ENCODE measurements around the gene CDRT4. TPM values are rescaled to one million over a fixed set of nuclear protein-coding genes. Genes with fewer than 3 reads are reported as not detected.

The CDRT4 gene
- total RNA-seq, 1 experiment from 2014 or later, result 6.2 TPM

GRCh38 chr17:15386083-15386482 lies 81.3 kb downstream of the CDRT4 start:
- H3K27me3 ChIP-seq (ENCODE audit: insufficient read depth, low read length), result peaks cover 5% of the 10 kb centered on the region; the same call in 1 of the 2 replicates
- POLR2A ChIA-PET, result no interaction called here
- TF ChIP-seq SP1 (IDR thresholded peaks at IDR 0.05; ENCODE audit: low read depth), result no peak
- no peak for TF ChIP-seq RAD21 (IDR thresholded peaks at IDR 0.05; ENCODE audit: low read depth)
- no peak for TF ChIP-seq EGR1 (IDR thresholded peaks at IDR 0.05; ENCODE audit: low read depth)
- no peak for TF ChIP-seq SIN3A (IDR thresholded peaks at IDR 0.05; ENCODE audit: low read depth)
- no peak for TF ChIP-seq JUND (IDR thresholded peaks at IDR 0.05)
- TF ChIP-seq POLR2AphosphoS5 (IDR thresholded peaks at IDR 0.05; ENCODE audit: low read depth, low read length), result no peak
- no peak for TF ChIP-seq EZH2 (IDR thresholded peaks at IDR 0.05)
- TF ChIP-seq POLR2A (IDR thresholded peaks at IDR 0.05; ENCODE audit: borderline replicate concordance, extremely low read depth, insufficient read depth, insufficient read length), result no peak
- TF ChIP-seq REST (IDR thresholded peaks at IDR 0.05; ENCODE audit: low read depth), result no peak
- no peak for TF ChIP-seq SRF (IDR thresholded peaks at IDR 0.05; ENCODE audit: low read depth)
- TF ChIP-seq MAX (IDR thresholded peaks at IDR 0.05), result no peak
- no peak for TF ChIP-seq FOSL1 (IDR thresholded peaks at IDR 0.05; ENCODE audit: low read depth)
- no peak for TF ChIP-seq TCF7L2 (IDR thresholded peaks at IDR 0.05; ENCODE audit: borderline replicate concordance, extremely low read depth, insufficient read depth, insufficient read length)
- no peak for TF ChIP-seq CBX3 (IDR thresholded peaks at IDR 0.05; ENCODE audit: low read depth)
- no peak for TF ChIP-seq EZH2phosphoT487 (IDR thresholded peaks at IDR 0.05; ENCODE audit: borderline replicate concordance)
- H3K4me2 ChIP-seq (ENCODE audit: low read length), result no peak overlapping the region
- no peak overlapping the region for H3K27ac ChIP-seq (ENCODE audit: low read depth, low read length)
- H3K79me2 ChIP-seq (ENCODE audit: insufficient read depth, low read length), result no peaks in the 10 kb centered on the region
- CTCF ChIA-PET, result no interaction called here
- H3K4me3 ChIP-seq (replicated peaks in 1 of 2; ENCODE audit: low read depth in 1 of 2, low read length in 2 of 2), result no peak overlapping the region
- no peaks in the 10 kb centered on the region for H3K9me2 ChIP-seq (ENCODE audit: insufficient read depth)
- intact Hi-C loops (cut with micrococcal nuclease), result no loop called here
- no peaks in the 10 kb centered on the region for H3K4me1 ChIP-seq (ENCODE audit: control insufficient read depth in 1 of 2, insufficient read depth in 2 of 2, low read length in 2 of 2)
- H3K9ac ChIP-seq (ENCODE audit: low read length), result no peak overlapping the region
- BruUV-seq (replicated peaks), result no TSS peak
- no peaks in the 10 kb centered on the region for H3K36me3 ChIP-seq (ENCODE audit: control insufficient read depth in 1 of 2, insufficient read depth in 2 of 2, low read length in 2 of 2)
- H2AFZ ChIP-seq (ENCODE audit: low read depth, low read length, poor library complexity, severe bottlenecking), result no peak overlapping the region
- no peaks in the 10 kb centered on the region for H4K20me1 ChIP-seq (ENCODE audit: insufficient read depth)
- ATAC-seq (no peak), DNase-seq (ENCODE audit: low read depth, low spot score) (no peak)
- RAD21 ChIA-PET (ENCODE audit: low non-redundant PET in 1 of 2, low total read pairs in 2 of 2, uncharacterized antibody in 2 of 2, unreplicated experiment in 2 of 2), result no interaction called here
- H3K9me3 ChIP-seq (ENCODE audit: control insufficient read depth in 1 of 2, insufficient read depth in 1 of 2, low read depth in 1 of 2, low read length in 2 of 2), result no peaks in the 10 kb centered on the region

Other genes starting within 250 kb of the CDRT4 start
- 28.7 TPM for gene PMP22, start 202.3 kb downstream of the CDRT4 start, total RNA-seq (2021; ENCODE audit: unreplicated experiment)
- gene TEKT3, start 126.0 kb downstream of the CDRT4 start, total RNA-seq (2021; ENCODE audit: unreplicated experiment), result 0.64 TPM
- 14.1 TPM for gene TVP23C, start 95.9 kb upstream of the CDRT4 start, total RNA-seq (2021; ENCODE audit: unreplicated experiment)
- 1.2 TPM for gene FBXW10B, start 152.1 kb upstream of the CDRT4 start, total RNA-seq (2021; ENCODE audit: unreplicated experiment)
- 33.8 TPM for gene TRIM16, start 216.7 kb upstream of the CDRT4 start, total RNA-seq (2021; ENCODE audit: unreplicated experiment)
- gene ZNF286A, start 232.1 kb upstream of the CDRT4 start, total RNA-seq (2021; ENCODE audit: unreplicated experiment), result 37.0 TPM

Measured in HCT116 (cell line).